NCI-H2171 treated with DMSO at 0.1 percent for 48 hours (cell line): Measurements from ENCODE around the gene ROR2.

ENCODE experiments used
- DNase-seq: peaks from one replicate; lab custom pipeline; 2025; lab: John Stamatoyannopoulos, UW

Gene ROR2

GRCh38 chr9:91948597-91949391, 1.2 kb downstream of the ROR2 start:
- peak; percentile 62 for DNase-seq

- no peak for DNase-seq
These were observed 1.9 kb downstream of the ROR2 start for GRCh38 chr9:91948101-91948596.

- DNase-seq: no peak
These were observed 3.2 kb downstream of the ROR2 start for GRCh38 chr9:91946653-91947488.

DNA sequence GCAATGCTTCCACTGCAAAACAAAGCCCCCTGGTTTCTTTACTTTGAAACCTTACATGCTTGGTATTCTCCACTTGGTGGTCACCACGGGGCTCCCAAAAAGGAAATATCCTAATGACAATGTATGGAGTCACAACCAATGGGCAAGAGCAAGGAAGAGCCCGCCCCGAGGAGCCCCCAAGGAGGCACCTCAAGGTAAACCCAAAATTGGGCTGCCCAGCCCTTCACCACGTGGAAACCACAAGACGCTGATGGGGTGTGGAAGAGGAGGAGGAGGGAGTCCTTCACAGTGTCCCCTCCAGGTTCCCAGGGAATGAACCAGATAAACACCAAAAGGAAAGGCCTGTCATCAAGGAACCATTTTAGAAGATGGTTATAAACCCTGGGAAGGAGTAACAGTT, 3.8 kb downstream of the ROR2 start:
- DNase-seq: no peak

DNA sequence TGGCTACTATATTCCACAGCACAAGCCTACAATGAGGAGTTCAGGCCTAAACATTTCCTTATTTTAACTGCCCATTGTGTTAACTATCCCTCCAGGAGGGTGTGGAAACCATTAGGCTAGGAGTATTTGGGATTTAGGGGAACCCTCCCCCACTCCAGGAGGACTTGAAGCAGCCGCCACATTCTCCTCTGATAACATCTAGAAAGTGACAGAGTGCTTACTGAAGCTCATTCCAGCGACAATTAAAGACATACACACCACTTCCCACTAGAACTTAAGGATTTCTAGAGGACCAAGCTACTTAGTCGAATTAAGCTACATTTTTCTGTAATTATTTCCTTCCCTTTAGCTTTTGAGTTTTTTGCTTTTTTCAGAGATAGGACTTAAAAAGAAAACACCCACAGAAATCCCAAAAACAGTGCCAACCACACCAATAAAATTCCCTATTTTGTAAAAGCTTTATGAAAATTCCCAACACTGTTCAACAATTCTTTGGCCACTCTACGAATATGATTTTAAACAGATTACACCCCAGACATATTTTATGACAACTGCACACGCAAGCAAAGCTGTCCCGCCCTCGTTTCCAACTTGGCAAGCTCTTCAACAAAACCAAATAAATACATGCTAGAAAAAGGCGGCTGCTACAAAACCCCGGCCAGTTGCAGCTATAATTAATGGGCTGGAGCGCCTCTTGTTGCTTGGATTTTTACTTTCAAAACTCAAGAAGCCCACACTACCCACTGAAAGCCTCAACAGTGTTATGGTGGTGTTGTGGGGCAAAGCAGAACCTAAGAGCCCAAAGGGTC, 4.5 kb downstream of the ROR2 start:
- no peak for DNase-seq

DNA sequence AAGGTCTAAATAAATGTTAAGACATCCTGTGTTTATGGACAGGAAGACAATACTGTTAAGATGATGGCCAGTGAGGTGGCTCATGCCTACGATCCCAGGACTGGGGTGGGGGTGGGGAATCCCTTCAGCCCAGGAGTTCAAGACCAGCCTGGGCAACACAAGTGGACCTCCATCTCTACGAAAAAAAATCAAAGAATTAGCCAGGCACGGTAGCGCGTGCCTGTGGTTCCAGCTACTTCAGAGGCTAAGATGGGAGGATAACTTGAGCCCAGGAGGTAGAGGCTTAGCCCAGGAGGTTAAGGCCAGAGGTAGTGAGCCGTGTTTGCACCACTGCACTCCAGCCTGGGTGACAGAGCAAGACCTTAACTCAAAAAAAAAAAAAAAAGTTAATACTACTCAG, 5.3 kb downstream of the ROR2 start:
- no peak for DNase-seq

- no peak for DNase-seq
These were observed 6.3 kb downstream of the ROR2 start for GRCh38 chr9:91943478-91944470.

DNA sequence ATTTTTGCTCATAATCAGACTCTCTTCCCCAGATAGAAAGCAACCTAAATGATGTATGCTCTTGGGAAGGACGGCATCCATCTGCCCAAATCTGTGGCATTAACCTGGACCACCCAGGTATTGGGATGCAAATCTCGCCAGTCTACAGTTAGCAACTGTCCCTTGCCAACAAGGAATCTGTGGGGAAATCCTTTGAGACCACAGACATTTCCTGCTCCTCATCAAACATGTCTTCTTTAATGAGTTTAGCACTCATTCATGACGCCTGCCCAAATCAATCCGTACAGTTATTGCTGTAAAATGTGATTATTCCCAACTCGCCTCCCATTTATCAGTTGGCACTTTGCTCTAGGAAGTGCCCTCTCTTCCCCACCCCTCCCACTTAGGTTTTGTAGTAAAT, 7.8 kb downstream of the ROR2 start:
- DNase-seq: no peak

DNA sequence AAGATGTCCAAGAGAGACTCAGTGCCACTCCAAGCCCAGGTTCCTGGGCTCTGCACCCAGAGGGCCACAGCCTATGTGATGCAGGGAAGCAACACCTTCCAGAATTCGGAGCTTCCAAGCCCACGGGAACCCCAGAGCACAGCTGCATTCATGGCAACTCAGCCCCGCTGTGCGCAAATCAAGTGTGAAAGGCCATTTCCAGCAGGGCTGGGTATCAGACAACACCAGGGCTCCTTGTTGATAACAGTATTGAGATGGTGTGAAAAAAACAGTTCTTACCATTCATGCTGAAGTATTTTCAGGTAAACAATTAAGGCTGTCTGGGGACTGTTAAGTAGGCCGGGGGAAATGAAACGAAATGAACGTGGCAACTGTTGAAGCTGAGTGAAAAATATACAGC, 10.1 kb downstream of the ROR2 start:
- no peak for DNase-seq

- DNase-seq: no peak
These were observed 12.3 kb downstream of the ROR2 start for GRCh38 chr9:91937727-91938126.

- DNase-seq: no peak
These were observed 13.0 kb downstream of the ROR2 start for GRCh38 chr9:91937056-91937455.

- no peak for DNase-seq
These were observed 14.1 kb downstream of the ROR2 start for GRCh38 chr9:91935805-91936514.

- DNase-seq: no peak
These were observed 14.8 kb downstream of the ROR2 start for GRCh38 chr9:91935066-91935749.

GRCh38 chr9:91934654-91935053, 15.4 kb downstream of the ROR2 start:
- no peak for DNase-seq

DNA sequence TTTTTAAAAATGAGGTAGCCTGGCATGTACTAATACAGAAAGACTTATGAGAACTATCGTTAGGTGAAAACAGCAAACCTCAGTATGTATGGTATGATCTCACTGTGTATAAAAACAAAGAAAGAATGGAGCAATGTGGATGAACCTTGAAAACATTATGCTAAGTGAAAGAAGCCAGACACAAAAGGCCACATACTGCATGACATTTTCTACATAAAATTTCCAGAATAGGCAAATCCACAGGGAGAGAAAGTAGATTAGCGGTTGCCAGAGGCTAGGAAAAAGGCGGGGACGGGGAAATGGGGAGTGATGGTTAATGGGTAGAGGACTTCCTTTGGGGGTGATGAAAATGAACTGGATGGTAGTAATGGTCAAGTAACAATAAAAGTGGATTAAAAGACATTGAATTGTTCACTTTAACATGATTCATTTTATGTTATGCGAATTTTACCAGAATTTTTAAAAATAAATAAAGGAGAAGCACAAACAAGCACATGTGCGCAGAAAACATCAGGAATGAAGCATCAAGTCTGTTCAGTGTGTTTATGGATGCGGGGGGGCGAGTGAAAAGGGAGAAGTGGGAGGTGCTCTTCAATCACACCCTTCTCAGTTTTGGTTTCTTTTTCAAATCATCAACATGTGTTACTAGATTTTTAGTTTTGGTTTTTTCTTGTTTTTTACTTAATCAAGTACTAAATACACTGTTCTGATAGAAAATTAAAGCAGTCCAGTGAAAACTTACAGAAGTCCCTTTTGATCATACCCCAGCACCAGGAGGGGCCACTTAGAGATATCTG, 16.3 kb downstream of the ROR2 start:
- no peak for DNase-seq

GRCh38 chr9:91930475-91930874, 19.6 kb downstream of the ROR2 start:
- no peak for DNase-seq

DNA sequence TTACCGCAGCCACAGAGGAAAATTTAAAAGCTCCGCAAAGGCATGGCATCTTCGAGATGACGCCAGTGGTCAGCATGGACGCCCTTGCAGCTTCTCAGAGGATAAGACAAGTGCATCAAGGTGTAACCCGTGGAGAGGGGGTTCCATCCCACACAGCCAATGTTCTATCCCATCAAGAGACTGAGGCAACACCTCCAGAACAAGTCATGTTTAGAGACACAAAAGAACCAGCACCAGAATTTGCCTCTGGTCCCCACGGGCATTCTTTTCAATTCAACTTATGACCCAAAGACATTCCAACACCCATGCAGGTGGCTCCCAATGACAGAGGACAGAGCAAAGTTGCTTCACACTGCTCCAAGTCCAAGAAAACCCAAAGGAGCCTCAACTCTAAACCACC, 20.7 kb downstream of the ROR2 start:
- no peak for DNase-seq

GRCh38 chr9:91927922-91928510, 22.0 kb downstream of the ROR2 start:
- DNase-seq: no peak

DNA sequence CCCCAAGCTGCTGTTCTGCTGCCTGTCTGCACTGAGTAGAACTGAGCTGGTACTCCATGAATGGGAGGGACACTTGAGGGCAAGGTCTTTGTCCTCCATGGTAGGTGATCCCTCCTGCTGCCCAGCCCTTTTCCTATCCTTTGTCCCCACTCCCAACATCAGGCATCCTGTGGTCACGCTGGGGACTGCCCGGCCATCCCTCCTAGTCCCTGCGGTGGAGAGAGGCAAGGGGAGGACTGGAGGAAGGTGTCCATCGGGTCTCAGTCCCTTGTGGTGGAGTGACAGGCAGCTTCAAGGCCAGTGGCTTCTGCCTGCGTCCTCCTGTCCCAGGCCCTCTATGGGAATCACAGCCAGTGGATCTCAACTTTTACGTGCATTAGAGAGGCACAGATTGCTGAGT, 25.9 kb downstream of the ROR2 start:
- no peak for DNase-seq
